ENCODE measurements around the gene OGN. TPM values are rescaled to one million over a fixed set of nuclear protein-coding genes. Genes with fewer than 3 reads are reported as not detected.

OGN gene
- 46.5 TPM for total RNA-seq

GRCh38 chr9:92404042-92404836, at the start of gene OGN:
Gene OGN (minus strand): TSS chr9:92404578. CDS start chr9:92403407, 1,171 bp downstream.

GRCh38 chr9:92424340-92424739, 20.0 kb upstream of the OGN start, which contains the start of gene OMD:
Gene OMD (minus strand): TSS chr9:92424471. CDS start chr9:92417558, 6,913 bp downstream.

Other genes with a start within 250 kb of the OGN start
- gene IARS1, start 110.9 kb downstream of the OGN start, total RNA-seq, result 137 TPM
- 18.5 TPM for gene NOL8, start 79.2 kb downstream of the OGN start, total RNA-seq
- 6.6 TPM for gene CENPP, start 78.6 kb downstream of the OGN start, total RNA-seq
- 4.1 TPM for gene OMD, start 19.9 kb upstream of the OGN start, total RNA-seq
- gene ASPN, start 77.9 kb upstream of the OGN start, total RNA-seq, result 33.7 TPM
- gene ECM2, start 131.4 kb upstream of the OGN start, total RNA-seq, result 28.6 TPM